Prostate gland (tissue), 2 donors: Measurements from ENCODE around the gene ZP3. TPM values are rescaled to one million over a fixed set of nuclear protein-coding genes. Genes with fewer than 3 reads are reported as not detected.
"Not testable (repeated sequence)": the region's sequence is repeated elsewhere in the genome, so short reads cannot be mapped to it uniquely, and the experiment has no call there.

Source experiments
- DNase-seq: peaks from one replicate; pipeline ENCODE4 v3.0.0-alpha.2; 2019; ENCODE audit warnings: low spot score
- H3K27ac ChIP-seq, 2 donors: fragments of 200-600 bp; sonication (generic); 2 replicates each; pipeline ENCODE4 v1.5.1; 2017 to 2019
- H3K27me3 ChIP-seq: fragments of 200-600 bp; sonication (generic); replicated peaks from 2 replicates; pipeline ENCODE4 v1.5.1; 2019; ENCODE audit not compliant: insufficient read depth
- H3K36me3 ChIP-seq, 2 donors: fragments of 200-600 bp; sonication (generic); 1 replicate in 1 of 2; 2 replicates in 1 of 2; pipeline versions ENCODE4 v1.5.1 to v1.8.1; 2017 to 2019
- H3K4me1 ChIP-seq: fragments of 200-600 bp; sonication (generic); replicated peaks from 2 replicates; pipeline ENCODE4 v1.5.1; 2019
- H3K4me3 ChIP-seq, 2 donors: fragments of 200-600 bp; sonication (generic); 2 replicates each; pipeline ENCODE4 v1.5.1; 2017 to 2019
- H3K9me3 ChIP-seq: fragments of 200-600 bp; sonication (generic); 2 replicates; pipeline ENCODE4 v1.5.1; 2017
- WGBS: methylation state at CpG from one replicate; pipeline ENCODE4 v1.1.5; 2018; 5-methylcytosine and 5-hydroxymethylcytosine counted together
- intact Hi-C: fragments of 100-400 bp; cut with DNase I; formaldehyde crosslinking; loops from one replicate; pipeline ENCODE4 v1.14.2; 2022
- total RNA-seq, 2 donors: library from RNA; depleted of rRNA; stranded (reverse); fragments of >200 nt; gene quantifications; one replicate each; pipeline ENCODE4 v1.1.0, GENCODE V29; 2016

ZP3 gene
- total RNA-seq, 2 donors from 2014 or later: 0.80 to 4.5 TPM

DNA sequence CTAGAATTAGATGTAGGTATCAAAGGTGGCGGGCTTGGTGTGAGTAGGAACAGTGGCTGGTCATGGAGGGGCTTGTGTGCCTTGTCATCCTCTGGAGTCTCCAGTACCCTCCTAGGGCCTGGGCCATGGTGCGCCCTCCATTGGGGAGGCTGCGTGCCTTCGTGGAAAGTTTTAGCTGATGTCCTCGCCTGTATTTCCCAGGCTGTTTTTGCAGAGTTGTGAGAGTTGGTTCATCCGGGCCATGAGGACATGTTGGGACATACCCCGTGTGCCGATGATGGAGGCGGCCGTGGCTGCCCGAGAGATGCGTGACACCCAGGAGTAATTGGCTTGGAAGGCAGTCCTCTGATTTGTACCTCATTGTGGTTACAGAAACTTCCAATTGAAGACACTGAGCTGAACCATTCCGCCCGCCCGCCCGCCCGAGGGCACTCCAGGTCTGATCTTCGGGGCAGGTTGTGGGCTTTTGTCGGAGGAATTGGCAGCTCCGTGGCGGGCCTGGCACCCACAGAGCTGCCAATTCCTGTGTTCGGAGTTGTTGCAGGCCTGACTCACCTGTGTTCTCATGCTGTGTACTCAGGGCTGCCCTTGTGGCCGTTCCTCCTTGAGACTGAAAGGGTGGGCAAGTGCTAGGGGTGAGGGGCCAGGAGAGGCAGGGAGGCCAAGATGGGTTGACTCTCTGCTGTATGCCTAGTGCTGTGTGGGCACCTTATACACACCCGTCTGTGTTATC lies 52.2 kb downstream of the ZP3 start:
- 79% methylated on average over 18 of the region's 24 CpGs for WGBS
- DNase-seq, H3K4me3 ChIP-seq, H3K9me3 ChIP-seq, H3K27ac ChIP-seq, intact Hi-C loops, H3K4me1 ChIP-seq, H3K36me3 ChIP-seq, H3K27me3 ChIP-seq: not testable (repeated sequence)

DNA sequence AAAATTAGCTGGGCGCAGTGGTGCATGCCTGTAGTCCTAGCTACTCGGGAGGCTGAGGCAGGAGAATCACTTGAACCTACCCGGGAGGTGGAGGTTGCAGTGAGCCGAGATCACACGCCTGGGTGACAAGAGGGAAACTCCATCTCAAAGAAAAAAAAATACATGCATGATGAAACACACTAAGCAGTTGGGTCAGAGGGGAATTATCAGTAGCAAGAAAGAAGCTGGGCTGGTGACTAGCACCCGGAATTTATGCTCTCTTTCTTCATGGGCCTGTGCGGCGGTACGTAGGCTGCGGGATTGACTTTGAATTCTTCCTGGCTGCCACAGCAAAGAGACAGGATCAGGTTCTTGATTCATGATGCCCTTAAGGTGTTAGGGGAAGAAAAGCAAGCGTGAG lies 54.9 kb downstream of the ZP3 start:
- 91% methylated on average over 11 of the region's 11 CpGs for WGBS
- H3K4me1 ChIP-seq, DNase-seq, H3K4me3 ChIP-seq, intact Hi-C loops, H3K36me3 ChIP-seq, H3K9me3 ChIP-seq, H3K27me3 ChIP-seq, H3K27ac ChIP-seq: not testable (repeated sequence)

DNA sequence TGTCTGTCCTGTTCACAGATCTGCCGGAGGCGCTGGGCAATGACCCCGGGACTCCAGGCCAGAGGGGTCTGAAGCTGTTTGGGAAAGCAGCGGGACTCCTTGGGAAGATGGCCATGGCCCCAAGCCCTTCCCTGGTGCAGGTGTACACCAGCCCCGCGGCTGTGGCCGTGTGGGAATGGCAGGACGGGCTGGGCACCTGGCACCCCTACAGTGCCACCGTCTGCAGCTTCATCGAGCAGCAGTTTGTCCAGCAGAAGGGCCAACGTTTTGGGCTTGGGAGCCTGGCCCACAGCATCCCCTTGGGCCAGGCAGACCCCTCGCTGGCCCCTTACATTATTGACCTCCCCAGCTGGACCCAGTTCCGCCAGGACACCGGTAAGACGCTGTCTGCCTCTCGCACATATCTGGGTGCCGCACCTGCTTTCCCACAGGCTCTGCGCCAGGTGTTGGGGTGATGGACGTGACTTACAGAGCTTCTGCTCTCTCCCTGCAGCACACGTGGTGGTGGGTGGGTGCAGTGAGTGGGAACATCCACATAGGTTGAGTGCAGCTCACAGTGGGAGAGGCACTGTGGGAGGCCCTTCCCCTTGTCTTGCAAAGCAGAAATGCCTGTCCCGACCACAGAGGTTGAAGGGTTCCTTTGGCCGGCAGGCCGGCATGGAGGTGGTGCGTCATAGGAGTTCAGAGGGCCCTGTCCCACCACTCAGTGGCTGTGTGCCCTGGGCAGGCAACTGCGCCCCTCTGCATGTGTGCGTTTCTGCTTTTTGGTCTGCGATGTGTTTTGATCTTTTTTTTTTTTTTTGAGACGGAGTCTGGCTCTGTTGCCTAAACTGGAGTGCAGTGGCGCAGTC lies 55.9 kb downstream of the ZP3 start:
- 89% methylated on average over 27 of the region's 29 CpGs for WGBS
- H3K4me1 ChIP-seq, H3K36me3 ChIP-seq, H3K9me3 ChIP-seq, H3K4me3 ChIP-seq, intact Hi-C loops, DNase-seq, H3K27ac ChIP-seq, H3K27me3 ChIP-seq: not testable (repeated sequence)

DNA sequence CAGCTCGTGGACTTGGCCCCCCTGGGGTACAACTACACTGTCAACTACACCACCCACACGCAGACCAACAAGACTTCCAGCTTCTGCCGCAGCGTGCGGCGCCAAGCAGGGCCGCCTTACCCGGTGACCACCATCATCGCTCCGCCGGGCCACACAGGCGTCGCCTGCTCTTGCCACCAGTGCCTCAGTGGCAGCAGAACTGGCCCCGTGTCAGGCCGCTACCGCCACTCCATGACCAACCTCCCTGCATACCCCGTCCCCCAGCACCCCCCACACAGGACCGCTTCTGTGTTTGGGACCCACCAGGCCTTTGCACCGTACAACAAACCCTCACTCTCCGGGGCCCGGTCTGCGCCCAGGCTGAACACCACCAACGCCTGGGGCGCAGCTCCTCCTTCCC lies 57.9 kb downstream of the ZP3 start:
- H3K27me3 ChIP-seq, H3K9me3 ChIP-seq, H3K27ac ChIP-seq, H3K36me3 ChIP-seq, intact Hi-C loops, H3K4me1 ChIP-seq, H3K4me3 ChIP-seq, DNase-seq: not testable (repeated sequence)
- 95% methylated on average over 24 of the region's 24 CpGs for WGBS

DNA sequence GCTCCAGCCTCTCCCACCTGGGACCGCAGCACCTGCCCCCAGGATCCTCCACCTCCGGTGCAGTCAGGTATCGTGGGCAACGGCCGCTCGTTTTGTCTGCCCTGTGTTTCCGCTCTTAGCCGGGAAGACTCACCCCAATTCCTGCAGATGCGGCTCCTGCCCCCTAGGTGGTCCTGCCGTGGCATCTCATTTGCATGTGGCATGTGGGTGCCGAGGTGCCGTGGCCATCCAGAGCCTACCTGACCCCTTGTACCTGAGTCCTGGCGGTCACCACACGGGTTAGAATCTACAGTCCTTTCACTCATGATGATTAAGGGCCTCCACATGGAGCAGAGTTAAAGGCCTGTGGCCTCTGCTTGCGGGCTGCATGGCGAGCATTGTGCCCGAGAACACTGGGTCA lies 58.3 kb downstream of the ZP3 start:
- H3K36me3 ChIP-seq, H3K27me3 ChIP-seq, H3K9me3 ChIP-seq, H3K4me1 ChIP-seq, intact Hi-C loops, H3K27ac ChIP-seq, DNase-seq, H3K4me3 ChIP-seq: not testable (repeated sequence)
- 96% methylated on average over 17 of the region's 17 CpGs for WGBS

DNA sequence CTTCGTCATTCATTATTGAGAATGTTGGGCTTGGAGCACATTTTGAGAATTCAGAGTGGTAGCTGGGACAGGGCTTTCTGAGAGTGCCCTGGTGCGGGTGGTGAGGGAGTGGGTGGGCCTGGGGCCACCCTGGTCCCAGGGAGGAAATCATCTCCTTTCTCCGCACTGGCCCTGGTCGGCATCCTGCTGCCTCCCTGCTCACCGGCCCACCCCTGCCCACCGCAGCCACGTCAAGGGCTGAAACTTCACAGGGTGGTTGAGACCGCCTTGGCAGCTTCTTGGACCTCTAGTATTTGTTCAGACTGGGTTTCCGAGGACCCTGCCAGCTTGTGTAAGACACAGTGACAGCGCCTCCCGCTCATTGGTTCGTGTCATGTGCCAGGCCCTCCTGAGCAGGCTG lies 59.7 kb downstream of the ZP3 start:
- H3K27me3 ChIP-seq, H3K4me1 ChIP-seq, H3K9me3 ChIP-seq, H3K4me3 ChIP-seq, intact Hi-C loops, H3K27ac ChIP-seq, DNase-seq, H3K36me3 ChIP-seq: not testable (repeated sequence)
- no CpG with 5 or more reads among the region's 12 CpGs for WGBS

DNA sequence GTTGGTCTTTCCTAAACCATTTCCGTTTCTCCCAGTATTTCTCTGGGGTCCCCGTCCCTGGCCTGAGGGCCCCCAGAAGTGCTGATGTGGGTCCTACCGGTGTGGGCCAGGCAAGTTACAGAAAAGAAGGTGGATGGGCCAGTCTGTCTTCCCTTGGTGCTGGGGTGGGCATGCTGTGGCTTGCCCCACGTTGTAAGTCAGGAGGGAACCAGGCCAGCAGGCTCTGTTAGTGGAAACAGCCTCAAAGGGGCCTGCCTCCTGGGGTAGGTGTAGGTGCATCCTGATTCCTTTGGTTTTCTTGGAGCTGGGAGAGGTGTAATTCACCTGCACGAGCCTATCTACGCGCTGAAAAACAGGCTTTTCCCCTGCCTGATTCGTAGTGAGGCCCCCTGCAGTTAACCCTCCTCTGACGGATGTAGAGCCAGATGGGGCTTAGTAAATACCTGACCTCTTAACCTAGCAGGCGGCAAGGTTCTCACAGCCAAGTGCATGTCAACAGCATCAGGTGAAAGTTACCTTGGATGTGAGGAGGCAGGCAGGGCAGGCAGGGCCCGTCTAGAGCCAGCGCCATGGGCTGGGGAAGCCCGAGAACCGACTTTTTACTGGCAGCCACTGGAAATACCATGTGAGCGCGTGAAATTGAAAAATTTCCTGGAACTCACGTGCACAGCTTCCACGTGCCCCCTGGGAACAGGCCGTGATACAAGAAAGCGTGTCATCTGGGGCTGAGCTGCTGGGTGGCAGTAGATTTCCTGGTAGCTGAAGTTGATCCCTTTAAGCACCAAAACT lies 61.3 kb downstream of the ZP3 start:
- intact Hi-C loops, H3K4me3 ChIP-seq, H3K4me1 ChIP-seq, H3K27ac ChIP-seq, H3K36me3 ChIP-seq, DNase-seq, H3K27me3 ChIP-seq, H3K9me3 ChIP-seq: not testable (repeated sequence)
- WGBS: no CpG with 5 or more reads among the region's 20 CpGs

DNA sequence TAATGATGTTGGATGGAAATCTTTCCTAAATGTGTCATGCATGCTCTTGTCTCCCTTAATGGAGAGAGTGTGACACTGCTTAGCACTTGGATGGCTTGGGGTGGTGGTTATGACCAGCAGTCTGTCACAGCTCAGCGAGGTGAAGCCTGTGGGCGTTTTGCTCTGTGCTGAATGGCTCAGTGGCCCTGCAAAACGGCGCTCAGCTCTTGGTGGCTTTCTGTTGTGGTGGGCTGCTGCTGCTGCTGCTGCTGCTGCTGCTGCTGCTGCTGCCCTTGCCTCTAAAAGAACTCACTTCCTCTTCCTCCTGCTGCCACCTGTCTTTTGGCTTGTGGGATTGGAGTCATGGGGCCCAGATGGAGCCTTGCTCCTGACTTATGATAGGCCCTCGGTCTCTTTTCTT lies 61.9 kb downstream of the ZP3 start:
- H3K27ac ChIP-seq, DNase-seq, H3K36me3 ChIP-seq, intact Hi-C loops, H3K9me3 ChIP-seq, H3K27me3 ChIP-seq, H3K4me1 ChIP-seq, H3K4me3 ChIP-seq: not testable (repeated sequence)
- WGBS: 90% methylated on average over 2 of the region's 5 CpGs

DNA sequence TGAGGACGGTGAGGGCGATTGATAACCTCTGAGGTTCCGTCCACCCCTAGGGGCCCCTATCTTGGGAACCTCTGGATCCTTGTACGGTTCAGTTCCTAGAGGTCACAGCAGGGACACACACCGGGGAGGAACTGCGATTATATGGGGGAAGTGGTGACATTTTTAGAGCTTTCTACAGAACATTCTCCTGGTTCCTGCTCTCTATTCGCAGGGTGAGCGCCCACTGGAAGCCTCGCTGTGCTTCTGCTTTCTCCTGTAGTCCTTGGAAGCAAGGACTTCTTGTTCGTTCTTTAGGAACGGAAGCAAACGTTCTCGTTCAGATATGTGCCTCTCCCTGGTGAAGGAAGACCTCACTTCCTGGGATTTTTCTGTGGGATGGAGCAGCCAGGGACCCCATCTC lies 63.2 kb downstream of the ZP3 start:
- H3K36me3 ChIP-seq, H3K27me3 ChIP-seq, H3K4me1 ChIP-seq, intact Hi-C loops, DNase-seq, H3K4me3 ChIP-seq, H3K9me3 ChIP-seq, H3K27ac ChIP-seq: not testable (repeated sequence)
- 93% methylated on average over 12 of the region's 13 CpGs for WGBS

Other genes starting within 250 kb of the ZP3 start
- 1 to 10 TPM; 3.1 to 6.8 TPM for gene SRRM3, start 223.1 kb upstream of the ZP3 start, total RNA-seq
- 100 to 1,000 TPM; 781 to 833 TPM for gene HSPB1, start 122.3 kb upstream of the ZP3 start, total RNA-seq
- 10 to 100 TPM; 49.1 to 80.2 TPM for gene YWHAG, start 66.0 kb upstream of the ZP3 start, total RNA-seq
- 1 to 10 TPM in 1 of 2 donors, not detected in 1; 1.0 TPM for gene SSC4D, start 15.3 kb upstream of the ZP3 start, total RNA-seq
- 100 to 1,000 TPM in 1 of 2 donors, 10 to 100 TPM in 1; 67.8 to 142 TPM for gene DTX2, start 36.8 kb downstream of the ZP3 start, total RNA-seq
- 10 to 100 TPM in 1 of 2 donors, 1 to 10 TPM in 1; 6.6 to 13.5 TPM for gene UPK3B, start 85.6 kb downstream of the ZP3 start, total RNA-seq
- under 1 TPM; 0.41 to 0.51 TPM for gene SPDYE16, start 118.3 kb downstream of the ZP3 start, total RNA-seq
- 10 to 100 TPM in 1 of 2 donors, 1 to 10 TPM in 1; 8.2 to 11.2 TPM for gene POMZP3, start 202.3 kb downstream of the ZP3 start, total RNA-seq